Activated CD8-positive, alpha-beta memory T cell treated with anti-CD3 and anti-CD28 coated beads for 4 hours (primary cell): ENCODE data around the gene KLHL40.

Experiments
- DNase-seq, 2 donors: peaks; one replicate each; pipeline ENCODE4 v3.0.0-alpha.2; 2020; ENCODE audit warnings: low read depth in 2 of 2

Gene KLHL40

GRCh38 chr3:42670051-42670576, 15.2 kb upstream of the KLHL40 start:
- DNase-seq: no peak

GRCh38 chr3:42670670-42671069, 14.7 kb upstream of the KLHL40 start:
- no peak for DNase-seq

- no peak for DNase-seq
These were observed 12.8 kb upstream of the KLHL40 start for GRCh38 chr3:42672515-42672914.

- DNase-seq: no peak
These were observed 12.3 kb upstream of the KLHL40 start for GRCh38 chr3:42673082-42673481.

GRCh38 chr3:42674146-42674545, 11.2 kb upstream of the KLHL40 start:
- no peak for DNase-seq

- no peak for DNase-seq
These were observed 9.4 kb upstream of the KLHL40 start for GRCh38 chr3:42675909-42676308.

GRCh38 chr3:42678447-42678846, 6.9 kb upstream of the KLHL40 start:
- DNase-seq: no peak

- DNase-seq: no peak
These were observed 5.1 kb upstream of the KLHL40 start for GRCh38 chr3:42680271-42680670.

- no peak for DNase-seq
These were observed 4.5 kb upstream of the KLHL40 start for GRCh38 chr3:42680806-42681205.

- DNase-seq: no peak
These were observed 3.8 kb upstream of the KLHL40 start for GRCh38 chr3:42681361-42682038.

- no peak for DNase-seq
These were observed 2.9 kb upstream of the KLHL40 start for GRCh38 chr3:42682301-42683070.

- DNase-seq: no peak
These were observed 1.3 kb upstream of the KLHL40 start for GRCh38 chr3:42683875-42684598.

- no peak for DNase-seq
These were observed 540 bp upstream of the KLHL40 start for GRCh38 chr3:42684632-42685362.

- no peak for DNase-seq
These were observed 819 bp downstream of the KLHL40 start for GRCh38 chr3:42685891-42686820.

- DNase-seq: no peak
These were observed 1.7 kb downstream of the KLHL40 start for GRCh38 chr3:42686832-42687650.

- DNase-seq: no peak
These were observed 2.7 kb downstream of the KLHL40 start for GRCh38 chr3:42688016-42688415.

GRCh38 chr3:42688487-42689420, 3.4 kb downstream of the KLHL40 start:
- DNase-seq: no peak

- no peak for DNase-seq
These were observed 4.2 kb downstream of the KLHL40 start for GRCh38 chr3:42689421-42690014.
